Tibial nerve (tissue), 4 donors: Measurements from ENCODE around the gene EPO.

Source experiments
- EP300 ChIP-seq, 2 donors: sonication (generic); formaldehyde crosslinking; IDR thresholded peaks; one replicate each; pipeline ENCODE4 v1.6.1; 2017; ENCODE audit warnings: antibody characterized with exemption in 2 of 2, mild to moderate bottlenecking in 1 of 2
- POLR2A ChIP-seq, 2 donors: fragments of 450-650 bp; IDR thresholded peaks; one replicate each; pipeline ENCODE4 v1.6.1; 2017; ENCODE audit warnings: antibody characterized with exemption in 2 of 2, mild to moderate bottlenecking in 2 of 2, moderate library complexity in 2 of 2
- TF ChIP-seq, protein P1 (sequence below), 5 experiments: fragments of 200-600 bp in 3 of 5; fragments of 450-650 bp in 2 of 5; sonication (generic) in 3 of 5; IDR thresholded peaks; one replicate each; pipeline ENCODE4 v1.5.1; 2016 to 2019; ENCODE audit warnings: antibody characterized with exemption in 5 of 5, mild to moderate bottlenecking in 3 of 5, moderate library complexity in 2 of 5

- TF ChIP-seq, protein P1, sequence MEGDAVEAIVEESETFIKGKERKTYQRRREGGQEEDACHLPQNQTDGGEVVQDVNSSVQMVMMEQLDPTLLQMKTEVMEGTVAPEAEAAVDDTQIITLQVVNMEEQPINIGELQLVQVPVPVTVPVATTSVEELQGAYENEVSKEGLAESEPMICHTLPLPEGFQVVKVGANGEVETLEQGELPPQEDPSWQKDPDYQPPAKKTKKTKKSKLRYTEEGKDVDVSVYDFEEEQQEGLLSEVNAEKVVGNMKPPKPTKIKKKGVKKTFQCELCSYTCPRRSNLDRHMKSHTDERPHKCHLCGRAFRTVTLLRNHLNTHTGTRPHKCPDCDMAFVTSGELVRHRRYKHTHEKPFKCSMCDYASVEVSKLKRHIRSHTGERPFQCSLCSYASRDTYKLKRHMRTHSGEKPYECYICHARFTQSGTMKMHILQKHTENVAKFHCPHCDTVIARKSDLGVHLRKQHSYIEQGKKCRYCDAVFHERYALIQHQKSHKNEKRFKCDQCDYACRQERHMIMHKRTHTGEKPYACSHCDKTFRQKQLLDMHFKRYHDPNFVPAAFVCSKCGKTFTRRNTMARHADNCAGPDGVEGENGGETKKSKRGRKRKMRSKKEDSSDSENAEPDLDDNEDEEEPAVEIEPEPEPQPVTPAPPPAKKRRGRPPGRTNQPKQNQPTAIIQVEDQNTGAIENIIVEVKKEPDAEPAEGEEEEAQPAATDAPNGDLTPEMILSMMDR (IDR thresholded peaks at IDR 0.05), result no peak
- TF ChIP-seq POLR2A (IDR thresholded peaks at IDR 0.05) (no peak), EP300 (IDR thresholded peaks at IDR 0.05) (no peak)
Observed at GRCh38 chr7:100728196-100728595, 7.9 kb downstream of the EPO start.
